Stimulated activated CD4-positive, alpha-beta T cell treated with anti-CD3 and anti-CD28 coated beads, TNF-alpha, amount 100 ng/mL, for 1 hour (primary cell): ENCODE data around the gene SIX5.
"Not testable (repeated sequence)": the region's sequence is repeated elsewhere in the genome, so short reads cannot be mapped to it uniquely, and the experiment has no call there.

Source experiments
- DNase-seq, 3 donors: peaks; one replicate each; pipeline ENCODE4 v3.0.0-alpha.2; 2020; ENCODE audit warnings: low read depth in 3 of 3, low spot score in 1 of 3

The SIX5 gene

DNA sequence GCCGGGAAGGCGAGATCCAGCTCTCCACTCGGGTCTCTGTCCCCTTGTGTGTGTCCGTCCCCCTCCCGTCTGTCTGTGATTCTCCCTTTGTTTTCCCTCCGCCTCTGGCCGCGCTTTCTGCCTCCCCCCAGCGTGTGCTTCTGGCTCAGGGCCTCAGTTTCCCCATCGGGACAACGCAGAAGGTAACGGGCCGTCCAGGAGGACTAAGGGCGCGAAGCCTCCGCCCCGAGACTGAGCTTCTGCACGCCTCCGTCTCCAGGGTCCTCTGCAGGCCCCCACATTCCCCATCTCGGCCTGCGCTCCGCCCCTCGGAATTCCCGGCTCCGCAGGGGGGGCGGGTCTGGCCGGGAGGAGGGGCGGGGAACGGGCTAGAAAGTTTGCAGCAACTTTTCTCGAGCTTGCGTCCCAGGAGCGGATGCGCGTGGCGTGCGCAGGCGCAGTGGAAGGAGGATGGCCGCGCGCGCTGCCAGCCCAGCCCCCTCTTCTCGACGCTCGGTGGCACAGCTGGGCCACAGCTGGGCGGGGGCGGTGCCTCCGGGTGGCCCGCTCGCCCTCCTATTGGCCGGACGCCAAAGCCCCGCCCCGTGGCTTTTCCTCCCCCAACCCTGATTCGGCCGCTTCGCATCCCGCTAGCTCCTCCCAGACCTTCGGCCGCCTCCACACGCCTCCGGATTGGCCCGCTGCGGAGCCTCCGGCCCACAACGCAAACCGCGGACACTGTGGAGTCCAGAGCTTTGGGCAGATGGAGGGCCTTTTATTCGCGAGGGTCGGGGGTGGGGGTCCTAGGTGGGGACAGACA lies at the start of gene SIX5:
Gene SIX5, minus strand, starts transcription at position 269 of the 799 bp plus-strand sequence. CDS start 408 bp downstream, outside the sequence.
- DNase-seq = peak; percentile 84 to 91 (median 85)

DNA sequence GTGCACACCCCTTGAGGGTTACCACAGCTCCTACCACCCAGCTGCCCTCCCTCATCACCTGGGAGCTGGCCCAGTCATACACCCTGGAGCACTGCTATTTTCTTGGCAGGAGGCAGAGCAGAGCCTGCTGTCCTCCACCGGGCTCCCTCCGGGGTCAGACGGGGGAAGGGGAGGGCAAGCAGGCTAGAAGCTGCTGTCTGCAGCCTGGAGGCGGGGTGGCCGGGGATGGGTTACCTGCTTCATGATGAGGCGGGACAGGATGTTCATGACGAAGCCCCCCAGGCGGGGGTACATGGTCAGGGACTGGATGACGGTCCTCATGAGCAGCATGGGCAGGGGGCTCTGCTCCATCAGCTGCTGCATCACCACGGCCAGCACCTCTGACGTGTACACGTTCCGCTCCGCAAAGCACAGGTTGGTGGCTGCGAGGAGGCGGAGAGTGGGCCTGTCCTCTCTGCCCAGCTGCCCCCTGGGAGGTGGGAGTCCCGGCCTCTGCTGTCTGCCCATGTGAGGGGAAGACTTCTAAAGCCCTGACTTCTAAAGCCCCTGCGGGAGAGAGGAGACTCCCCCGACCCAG lies 48.8 kb upstream of the SIX5 start:
- DNase-seq = no peak

DNA sequence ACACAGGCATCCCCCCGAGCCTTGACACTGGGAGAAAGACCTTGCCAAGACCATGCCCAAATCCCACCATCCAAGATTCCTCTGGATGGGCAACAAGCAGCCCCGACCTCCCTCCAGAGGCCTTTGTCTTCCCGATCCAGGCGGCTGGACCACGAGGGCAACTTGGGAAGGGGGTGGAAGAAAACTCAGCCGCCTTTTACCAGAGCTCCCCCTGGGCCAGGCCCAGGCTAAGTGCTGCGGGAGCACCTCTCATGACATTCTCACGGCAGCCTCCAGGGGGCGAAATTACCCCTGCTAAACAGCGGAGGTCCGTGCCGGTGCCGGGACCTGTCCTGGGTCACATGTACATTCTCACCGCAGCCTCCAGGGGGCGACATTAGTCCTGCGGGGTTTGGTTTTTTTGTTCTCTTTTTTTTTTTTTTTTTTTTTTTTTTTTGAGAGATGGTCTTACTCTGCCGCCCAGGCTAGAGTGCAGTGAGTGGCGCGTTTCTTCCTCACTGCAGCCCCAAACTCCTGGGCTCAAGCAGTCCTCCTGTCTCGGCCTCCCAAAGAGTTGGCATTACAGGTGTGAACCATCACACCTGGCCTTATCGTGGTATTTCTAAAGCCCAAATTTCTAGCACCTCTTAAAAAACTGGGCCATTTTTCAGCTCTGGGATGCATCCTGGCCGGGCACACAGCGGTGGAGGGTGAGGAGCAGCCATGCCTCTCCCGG lies 48.1 kb upstream of the SIX5 start:
- peak; percentile 87 to 97 (median 88) for DNase-seq

DNA sequence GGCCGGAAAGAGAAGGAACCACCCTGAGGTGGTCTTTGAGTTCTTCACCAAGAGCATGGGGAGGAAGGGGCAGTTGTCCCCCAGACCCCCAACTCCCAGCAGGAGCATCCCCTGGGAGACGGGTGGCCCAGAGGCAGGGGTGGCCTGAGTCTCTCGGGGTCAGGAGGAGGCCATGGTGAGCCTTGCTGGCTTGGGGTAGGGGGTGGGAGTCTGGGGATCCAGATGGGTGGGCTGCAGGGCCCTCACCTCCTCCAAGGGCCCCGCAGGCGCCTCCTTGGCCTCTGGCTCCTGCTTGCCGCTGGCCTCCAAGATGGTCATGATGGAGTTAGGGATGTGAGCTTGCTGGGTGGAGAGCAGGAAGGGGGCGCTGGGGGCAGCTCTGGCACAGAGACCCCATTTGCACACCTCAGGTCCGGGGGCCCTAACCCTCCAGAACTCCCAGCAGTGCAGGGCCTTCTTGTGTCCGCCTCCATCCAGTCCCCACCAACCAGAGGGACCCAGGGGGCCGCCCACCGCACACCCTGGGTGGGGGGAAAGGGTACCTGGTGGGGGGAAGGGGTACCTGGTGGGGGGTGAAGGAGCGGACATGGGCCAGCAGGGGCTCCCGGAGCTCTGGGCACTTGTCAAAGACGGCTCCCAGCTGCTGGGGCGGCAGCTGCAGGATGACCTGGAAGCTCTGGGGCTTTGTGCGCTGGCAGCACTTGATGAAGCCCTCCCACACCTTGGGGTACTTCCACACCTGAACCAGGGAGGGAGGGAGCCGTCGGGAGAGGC lies 47.4 kb upstream of the SIX5 start:
- no peak for DNase-seq

DNA sequence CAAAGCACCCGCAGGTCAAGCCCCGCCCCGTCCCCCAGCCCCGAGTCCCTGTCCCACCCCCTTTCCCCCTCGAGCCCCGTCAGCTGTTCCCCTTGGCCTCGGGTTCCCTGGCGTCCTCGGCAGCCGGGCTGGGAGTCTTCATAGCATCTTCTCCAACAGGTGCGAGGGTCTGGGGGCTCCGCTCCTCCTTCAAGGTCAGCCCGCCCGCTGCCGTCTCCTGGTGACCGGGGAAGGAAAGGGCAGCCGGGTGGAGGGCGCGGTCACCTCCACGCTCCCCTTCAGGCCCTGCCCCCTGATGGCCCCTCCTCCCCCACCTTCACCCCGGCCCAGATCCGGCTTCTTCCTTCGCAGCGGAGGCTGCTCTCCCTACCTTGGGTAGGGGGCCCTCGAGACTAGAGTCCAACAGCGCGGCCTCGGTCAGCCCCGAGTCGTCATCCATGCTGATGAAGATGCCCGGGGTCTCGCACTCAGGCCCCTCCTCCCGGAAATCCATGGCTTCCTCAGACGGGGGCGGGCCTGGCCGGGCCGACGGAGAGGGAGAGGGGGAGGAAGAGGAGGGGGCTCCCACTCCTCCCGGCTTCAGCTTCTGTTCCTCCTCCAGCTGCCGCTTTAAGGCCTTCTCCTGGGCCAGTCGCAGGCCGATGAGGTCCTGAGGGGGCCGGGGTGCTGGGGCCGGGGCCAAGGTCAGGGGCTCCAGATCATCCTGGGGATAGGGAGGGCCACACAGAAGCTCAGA lies 46.6 kb upstream of the SIX5 start:
- no peak for DNase-seq

DNA sequence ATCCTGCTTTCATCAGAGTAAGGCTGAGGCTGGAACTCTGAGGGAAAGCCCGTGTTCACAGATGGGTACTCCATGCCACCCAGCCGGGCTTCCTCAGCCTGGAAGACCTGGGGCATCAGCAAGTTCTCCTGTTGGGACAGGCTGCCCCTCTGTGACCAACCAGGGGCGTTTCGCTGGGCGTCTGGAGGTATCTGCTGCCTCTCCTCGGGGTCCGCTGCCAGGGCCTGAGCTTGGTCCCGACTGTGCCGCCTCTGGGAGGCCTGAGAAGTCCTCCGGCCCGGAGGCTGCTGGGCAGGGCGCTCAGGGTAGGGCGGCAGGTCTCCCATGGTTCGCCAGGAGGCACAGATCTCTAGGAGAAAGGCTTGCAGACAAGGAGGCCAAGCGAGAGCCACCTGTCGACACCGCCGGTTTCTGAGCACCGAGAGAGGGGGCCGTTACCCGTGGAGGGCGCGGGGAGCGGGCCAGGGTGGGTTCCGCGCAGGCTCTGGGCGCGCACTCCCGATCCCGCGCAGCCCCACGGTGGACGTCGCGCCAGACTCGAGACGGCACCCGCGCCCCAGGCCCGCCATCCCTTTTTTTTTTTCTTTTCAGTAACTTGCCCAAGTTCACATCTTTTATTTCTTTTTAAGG lies 45.9 kb upstream of the SIX5 start, which contains the start of gene RSPH6A:
Gene RSPH6A, minus strand, starts transcription at position 458 of the 630 bp plus-strand sequence. Its CDS starts 132 bp downstream, at position 326.
- DNase-seq = no peak

DNA sequence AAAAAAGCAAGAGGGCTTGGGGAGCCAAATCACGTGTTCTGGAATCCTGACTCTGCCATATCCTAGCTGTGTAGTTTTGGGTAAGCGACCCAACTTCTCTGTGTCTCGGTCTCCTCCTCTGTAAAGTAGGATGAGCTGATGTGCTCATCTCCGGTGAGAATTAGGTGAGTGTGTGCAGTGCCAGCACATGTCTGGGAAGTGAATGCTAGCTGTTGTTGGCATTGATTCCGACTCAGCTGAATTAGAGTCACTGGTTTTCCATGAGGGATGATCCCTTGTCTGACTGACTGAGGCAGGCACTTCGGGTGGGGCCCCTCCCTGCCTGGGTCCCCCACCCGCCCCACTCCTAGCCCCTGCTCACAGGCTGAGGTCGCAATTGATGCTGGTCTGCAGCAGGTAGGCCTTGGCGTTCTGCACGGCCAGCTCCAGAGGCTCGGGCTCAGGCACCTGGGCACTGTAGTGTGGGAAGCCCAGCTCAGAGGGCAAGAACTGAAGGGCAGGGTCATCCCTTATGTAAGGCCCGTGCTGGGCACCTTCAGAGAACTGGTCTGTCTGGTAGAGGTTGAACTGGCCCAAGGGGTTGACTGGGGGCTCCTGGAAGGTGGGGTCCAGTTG lies 45.2 kb upstream of the SIX5 start:
- DNase-seq = no peak

DNA sequence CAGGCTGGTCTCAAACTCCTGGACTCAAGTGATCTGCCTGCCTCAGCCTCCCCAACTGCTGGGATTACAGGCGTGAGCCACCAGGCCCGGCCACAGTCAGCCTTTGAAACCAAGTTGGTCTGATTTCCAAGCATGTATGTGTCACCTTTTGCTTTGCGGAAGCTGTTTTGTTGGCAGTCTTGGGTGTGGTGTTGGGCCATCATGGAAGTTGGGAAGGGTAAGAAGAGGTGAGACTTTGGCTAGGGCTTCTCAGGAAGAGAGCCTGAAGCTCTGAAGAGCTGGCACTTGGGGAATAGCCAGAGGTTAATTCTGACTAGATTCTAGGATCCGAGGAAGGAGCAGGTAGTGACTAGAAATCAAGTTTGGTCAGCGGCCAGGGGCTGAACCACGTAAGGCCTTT lies 43.2 kb upstream of the SIX5 start:
- no peak for DNase-seq

DNA sequence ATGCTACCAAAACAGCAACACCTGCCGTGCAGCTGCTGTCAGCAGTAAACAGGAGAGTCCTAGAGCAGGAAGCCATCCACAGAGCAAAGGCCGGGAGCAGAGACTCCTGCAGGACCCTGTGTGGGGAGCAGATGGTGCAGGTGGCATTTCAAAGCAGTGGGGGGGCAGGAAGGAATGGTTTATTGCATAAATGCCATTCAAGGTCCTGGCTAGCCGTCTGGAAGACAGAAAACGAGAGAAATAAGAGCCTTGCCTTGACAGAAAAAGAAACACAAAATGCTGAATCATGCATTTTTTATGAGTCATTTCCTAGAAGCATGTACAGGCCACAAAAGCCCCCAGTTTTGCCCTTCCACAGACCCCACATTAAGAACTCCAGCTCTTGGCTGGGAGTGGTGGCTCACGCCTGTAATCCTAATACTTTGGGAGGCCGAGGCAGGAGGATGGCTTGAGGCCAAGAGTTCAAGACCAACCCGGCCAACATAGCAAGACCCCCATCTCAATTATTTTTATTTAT lies 40.6 kb upstream of the SIX5 start:
- no peak for DNase-seq

DNA sequence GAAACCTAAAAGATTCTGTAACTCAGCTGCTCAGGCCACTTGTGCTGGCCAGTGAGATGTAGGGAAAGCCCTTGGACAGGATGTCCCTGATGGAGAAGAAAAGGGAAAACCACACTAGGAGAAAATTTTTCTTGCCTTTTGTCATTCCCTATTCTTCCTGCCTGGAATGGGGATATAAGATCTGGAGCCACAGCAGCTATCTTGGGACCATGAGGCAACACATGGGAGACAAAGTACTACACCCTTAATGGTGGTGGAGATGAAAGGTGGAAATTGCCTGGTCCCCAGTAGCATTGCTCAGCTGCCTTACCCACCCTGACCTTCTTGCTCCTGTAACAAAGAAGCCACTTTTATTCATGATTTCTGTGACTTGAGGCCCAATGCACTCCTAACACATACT lies 36.7 kb upstream of the SIX5 start:
- no peak for DNase-seq

DNA sequence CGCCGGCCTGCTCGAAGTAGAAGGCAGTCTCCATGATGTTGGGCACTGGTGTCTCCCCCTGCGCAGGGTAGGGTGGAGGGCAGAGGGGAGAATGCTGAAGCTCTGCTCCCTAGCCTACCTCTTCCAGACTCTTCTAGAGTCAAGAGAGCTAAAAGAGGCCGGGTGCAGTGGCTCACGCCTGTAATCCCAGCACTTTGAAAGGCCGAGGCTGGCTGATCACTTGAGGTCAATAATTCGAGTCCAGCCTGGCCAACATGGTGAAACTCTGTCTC lies 35.8 kb upstream of the SIX5 start:
- DNase-seq = no peak

DNA sequence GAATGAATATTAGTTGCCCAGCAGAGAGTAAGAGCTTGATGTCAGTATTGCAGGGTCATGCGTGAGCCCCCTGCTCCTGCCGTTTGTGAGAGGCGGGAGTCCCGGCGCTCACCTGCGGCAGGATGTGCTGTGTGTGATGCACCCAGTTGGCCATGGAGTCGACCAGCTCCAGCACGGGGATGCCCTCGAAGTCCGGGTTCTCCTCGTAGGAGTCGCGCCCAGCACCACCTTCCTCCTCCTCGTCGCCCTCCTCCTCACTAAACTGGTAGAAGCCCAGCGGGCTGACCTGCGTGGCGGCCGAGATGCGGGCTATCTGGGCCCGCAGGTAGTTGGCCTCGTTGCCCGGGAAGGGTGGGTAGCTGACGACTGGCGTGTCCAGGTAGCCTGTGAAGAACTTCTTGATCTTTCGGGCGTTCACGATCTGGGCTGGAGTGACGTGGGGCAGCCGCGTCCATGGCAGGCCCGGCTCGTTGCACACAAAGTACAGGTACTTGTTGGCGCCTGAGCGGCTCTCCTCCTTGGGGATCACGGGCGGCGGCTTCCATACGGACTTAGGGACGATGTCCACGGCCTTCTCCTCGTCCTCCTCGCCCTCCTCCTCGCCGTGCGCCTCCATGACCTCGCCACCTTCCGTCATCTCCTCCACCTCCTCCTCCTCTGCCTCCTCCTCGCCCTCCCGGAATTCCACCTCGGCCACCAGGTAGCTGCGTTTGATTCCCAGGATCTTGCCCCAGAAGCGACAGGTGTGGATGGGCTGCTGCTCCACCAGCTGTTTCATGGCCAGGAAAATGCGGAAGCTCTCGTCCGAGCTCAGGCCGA lies 35.3 kb upstream of the SIX5 start:
- DNase-seq = no peak

DNA sequence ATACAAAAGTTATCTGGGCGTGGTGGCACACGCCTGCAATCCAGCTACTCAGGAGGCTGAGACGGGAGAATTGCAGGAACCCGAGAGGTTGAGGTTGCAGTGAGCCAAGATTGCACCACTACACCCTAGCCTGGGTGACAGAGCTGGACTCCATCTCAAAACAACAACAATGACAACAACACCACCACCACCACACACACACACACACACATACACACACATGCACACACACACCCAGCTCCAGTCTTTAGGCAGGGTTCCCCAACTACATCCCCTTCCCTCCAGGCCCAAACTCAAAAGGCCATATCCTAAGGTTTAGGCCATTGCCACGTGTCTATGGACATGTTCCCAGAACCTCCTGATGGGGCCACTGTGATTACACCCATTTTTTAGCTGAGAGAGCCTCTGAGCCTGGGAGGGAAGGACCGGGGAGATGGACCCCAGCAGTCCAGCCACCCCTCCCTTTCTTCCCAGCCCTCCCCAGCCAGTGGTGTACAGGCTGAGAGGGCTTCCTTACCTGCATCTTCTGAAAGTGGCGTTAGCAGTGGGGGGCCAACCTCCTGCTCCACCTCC lies 32.6 kb upstream of the SIX5 start:
- no peak for DNase-seq

DNA sequence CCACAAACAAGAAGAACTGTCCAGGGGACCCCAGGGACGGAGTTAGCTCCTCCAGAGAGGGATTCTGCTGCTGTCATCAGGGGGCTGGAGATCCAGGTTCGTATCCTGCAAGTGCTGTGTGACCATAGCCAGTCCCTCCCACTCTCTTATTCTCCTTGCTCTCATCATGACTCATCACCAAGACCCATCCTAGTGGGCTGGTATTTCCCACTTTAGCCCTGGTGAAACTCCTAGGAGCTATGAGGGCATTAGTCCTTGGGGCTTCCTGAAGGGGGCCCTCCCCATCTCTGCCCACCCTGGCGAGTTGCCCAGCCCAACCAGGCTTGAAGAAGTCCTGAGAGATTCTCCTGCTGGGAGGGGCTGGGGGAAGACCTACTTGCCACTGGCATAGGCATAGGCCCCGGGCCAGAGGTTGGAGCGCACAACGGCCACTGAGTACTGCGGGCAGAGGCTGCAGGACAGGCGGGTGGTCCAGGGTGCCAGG lies 31.1 kb upstream of the SIX5 start:
- no peak for DNase-seq

DNA sequence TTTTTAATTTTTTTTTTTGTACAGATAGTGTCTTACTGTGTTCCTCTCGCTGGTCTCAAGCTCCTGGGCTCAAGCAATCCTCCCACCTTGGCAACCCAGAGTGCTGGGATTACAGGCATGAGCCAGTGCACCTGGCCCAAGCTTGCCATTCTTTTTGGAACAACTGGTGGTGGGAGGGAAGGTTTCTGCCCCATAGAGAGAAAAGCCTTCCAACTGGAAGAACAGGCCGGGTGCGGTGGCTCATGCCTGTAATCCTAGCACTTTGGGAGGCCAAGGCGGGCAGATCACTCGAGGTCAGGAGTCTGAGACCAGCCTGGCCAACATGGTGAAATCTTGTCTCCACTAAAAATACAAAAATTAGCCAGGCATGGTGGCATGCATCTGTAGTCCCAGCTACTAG lies 30.5 kb upstream of the SIX5 start:
- not testable (repeated sequence) for DNase-seq

DNA sequence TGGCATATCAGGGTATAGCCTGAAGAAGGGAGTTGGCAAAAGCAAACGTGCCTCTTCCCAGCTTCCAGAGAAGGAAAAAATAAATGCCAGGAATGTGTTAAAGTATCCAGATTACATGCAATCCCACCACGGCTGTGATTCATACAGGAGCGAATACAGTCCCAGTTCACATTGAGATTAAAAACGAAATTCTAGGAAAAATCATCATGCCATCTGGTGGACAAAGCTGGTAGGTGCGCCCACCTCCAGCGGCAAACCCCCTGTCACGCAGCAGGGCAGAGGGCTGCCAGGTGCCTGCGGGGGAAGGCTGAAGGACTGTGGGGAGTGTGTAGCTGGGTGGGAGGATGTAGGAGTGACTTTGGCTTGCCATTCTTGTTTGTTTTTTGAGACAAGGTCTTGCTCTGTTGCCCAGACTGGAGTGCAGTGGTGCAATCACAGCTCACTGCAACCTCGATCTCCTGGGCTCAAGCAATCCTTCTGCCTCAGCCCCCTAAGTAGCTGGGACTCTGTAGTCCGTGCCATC lies 30.0 kb upstream of the SIX5 start:
- DNase-seq = peak in 2 of 3 donors; percentile 29 to 54

DNA sequence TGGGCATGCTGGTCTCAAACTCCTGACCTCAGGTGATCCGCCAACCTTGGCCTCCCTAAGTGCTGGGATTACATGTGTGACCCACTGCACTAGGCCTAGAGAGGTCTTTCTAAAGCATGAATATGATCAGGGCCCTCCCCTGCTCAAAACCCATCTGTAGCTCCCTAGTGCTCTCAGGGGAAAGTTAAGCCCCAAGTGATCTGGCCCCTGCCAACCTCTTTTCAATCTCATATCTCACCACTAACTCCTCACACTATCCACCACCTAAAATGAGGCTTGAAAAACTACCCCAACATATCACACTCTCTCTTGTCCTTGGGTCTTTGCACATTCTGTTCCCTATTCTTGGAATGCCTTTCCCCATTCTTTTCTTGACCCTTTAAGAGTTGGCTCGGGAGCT lies 25.6 kb upstream of the SIX5 start:
- no peak for DNase-seq

DNA sequence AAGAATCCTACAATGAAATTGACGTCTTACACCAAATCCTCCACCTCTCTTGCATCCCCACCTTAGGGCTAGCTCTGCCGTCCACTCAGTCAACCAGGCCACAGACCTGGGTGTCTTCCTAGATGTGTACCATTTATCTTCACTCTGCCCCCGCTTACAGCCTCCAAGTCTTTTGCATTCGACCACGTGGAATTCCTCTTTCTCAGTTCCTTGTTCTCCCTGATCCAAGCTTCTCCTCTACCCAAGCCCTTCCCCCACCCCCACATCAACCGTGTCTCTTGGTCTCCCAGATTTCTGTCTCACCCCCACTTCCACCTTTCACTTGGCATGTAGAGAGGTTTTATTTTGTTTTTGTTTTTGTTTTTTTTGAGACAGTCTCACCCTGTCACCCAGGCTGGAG lies 24.8 kb upstream of the SIX5 start:
- no peak for DNase-seq
